GM21723 (cell line): Measurements from ENCODE around the gene SLC17A7.

Experiments
- ATAC-seq: cut with Tn5 transposase; IDR thresholded peaks from one replicate; pipeline ENCODE4 v1.9.1; 2021; ENCODE audit warnings: mild to moderate bottlenecking, moderate library complexity; ENCODE audit not compliant: unreplicated experiment

The SLC17A7 gene

GRCh38 chr19:49411681-49412326 lies 29.5 kb downstream of the SLC17A7 start:
- no peak for ATAC-seq

GRCh38 chr19:49409441-49410029 lies 31.8 kb downstream of the SLC17A7 start:
- no peak for ATAC-seq

- ATAC-seq = no peak
Measured at GRCh38 chr19:49408816-49409440, 32.4 kb downstream of the SLC17A7 start.

GRCh38 chr19:49407482-49408015 lies 33.8 kb downstream of the SLC17A7 start:
- ATAC-seq = no peak

GRCh38 chr19:49407079-49407478 lies 34.2 kb downstream of the SLC17A7 start:
- ATAC-seq = no peak

GRCh38 chr19:49403404-49404187 lies 37.7 kb downstream of the SLC17A7 start:
- ATAC-seq = no peak

GRCh38 chr19:49400029-49400428 lies 41.3 kb downstream of the SLC17A7 start:
- ATAC-seq = no peak

- ATAC-seq = no peak
Measured at GRCh38 chr19:49398931-49399330, 42.4 kb downstream of the SLC17A7 start.

GRCh38 chr19:49398001-49398615 lies 43.2 kb downstream of the SLC17A7 start:
- ATAC-seq = no peak

GRCh38 chr19:49396738-49397505 lies 44.4 kb downstream of the SLC17A7 start:
- no peak for ATAC-seq

GRCh38 chr19:49395581-49396407 lies 45.5 kb downstream of the SLC17A7 start:
- no peak for ATAC-seq

- no peak for ATAC-seq
Measured at GRCh38 chr19:49393881-49394280, 47.4 kb downstream of the SLC17A7 start.

- no peak for ATAC-seq
Measured at GRCh38 chr19:49391581-49392399, 49.5 kb downstream of the SLC17A7 start.

GRCh38 chr19:49390929-49391359 lies 50.4 kb downstream of the SLC17A7 start:
- no peak for ATAC-seq

- no peak for ATAC-seq
Measured at GRCh38 chr19:49390131-49390928, 51.0 kb downstream of the SLC17A7 start.

GRCh38 chr19:49389406-49389805 lies 51.9 kb downstream of the SLC17A7 start:
- ATAC-seq = no peak

GRCh38 chr19:49387936-49388372 lies 53.4 kb downstream of the SLC17A7 start, which contains the start of gene KASH5:
KASH5 (plus strand) TSS chr19:49388249; CDS start chr19:49390884, 2,635 bp downstream.
- no peak for ATAC-seq
